ENCODE data around the gene SHD. TPM values are rescaled to one million over a fixed set of nuclear protein-coding genes. Genes with fewer than 3 reads are reported as not detected.

Gene SHD
- total and polyA plus RNA-seq, 9 of the 15 experiments (the other 6 are each of a cell fraction or from before 2014, with no cell fraction given): 0.05 to 0.62 (median 0.15) TPM; not detected in 5

- Histone ChIP-seq H2AFZ (ENCODE audit: low read depth, low read length) (peak within 1 kb of the TSS; percentile 70), H4K20me1 (replicated peaks; ENCODE audit: control insufficient read depth, insufficient read depth, low read length) (no peaks in the 10 kb centered on the region), H3K4me1 (replicated peaks in 1 of 2; ENCODE audit: control insufficient read depth in 2 of 2, insufficient read depth in 2 of 2, low read length in 2 of 2) (peaks cover 9 to 25% of the 10 kb centered on the region in 2 experiments; a peak in 4 of 5 replicates), H3K4me2 (ENCODE audit: insufficient read depth, low read length) (peak within 1 kb of the TSS; percentile 73), H3K79me2 (ENCODE audit: control insufficient read depth, insufficient read depth, low read length) (no peaks in the 10 kb centered on the region), H3K9me3 (replicated peaks; ENCODE audit: control insufficient read depth, insufficient read depth, low read depth, low read length) (no peaks in the 10 kb centered on the region), H3K27ac (ENCODE audit: extremely low read depth, low read depth, low read length) (peak within 1 kb of the TSS; percentile 47; the same call in 2 of the 3 replicates), H3K9ac (ENCODE audit: insufficient read depth in 1 of 2, low read depth in 2 of 2, low read length in 2 of 2) (peak within 1 kb of the TSS; percentile 58 to 92), H3K36me3 (ENCODE audit: control insufficient read depth, insufficient read depth, low read length) (no peaks in the 10 kb centered on the region), H3K4me3 (no peak within 1 kb of the TSS; the same call in 1 of the 2 replicates), H3K27me3 (ENCODE audit: control insufficient read depth in 2 of 2, insufficient read depth in 2 of 2, low read length in 2 of 2) (no peaks in the 10 kb centered on the region), H3K9me1 (ENCODE audit: control insufficient read depth, insufficient read depth, low read length) (no peaks in the 10 kb centered on the region)
- DNase-seq (ENCODE audit: extremely low read depth in 1 of 4, low spot score in 3 of 4) (peak in 2 of 4 experiments; percentile 23 to 40), FAIRE-seq (no peak), ATAC-seq (no peak)
- POLR2A ChIA-PET: interaction anchor here (0.5 to 1.5 kb wide), 4 partner anchors 10 to 1760 kb away, joined by 3 to 7 read pairs (median 4); no protein-coding TSS in a partner anchor
- intact Hi-C loops (cut with micrococcal nuclease) (no loop called here), in situ Hi-C loops (cut with MboI) (no loop called here)
- CTCF ChIA-PET (ENCODE audit: low intra/inter-chr PET ratio): no interaction called here
- no TSS peak for BruUV-seq (replicated peaks)
- 71% methylated on average over 20 of the region's 27 CpGs for WGBS (ENCODE audit: insufficient coverage, low coverage, missing lambda C conversion rate)
- no peak for TF ChIP-seq PRDM10 (IDR thresholded peaks at IDR 0.05; ENCODE audit: partially characterized antibody)
- TF ChIP-seq ZNF644 (tag; IDR thresholded peaks at IDR 0.05; ENCODE audit: low read depth): no peak
- TF ChIP-seq TAL1 (IDR thresholded peaks at IDR 0.05): no peak
- no peak for TF ChIP-seq PHF21A (IDR thresholded peaks at IDR 0.05; ENCODE audit: borderline replicate concordance, low read depth)
- no peak for TF ChIP-seq JUN (IDR thresholded peaks at IDR 0.05; ENCODE audit: borderline replicate concordance, low read depth, low read length)
- TF ChIP-seq JUN (CRISPR knock-in tag; IDR thresholded peaks at IDR 0.05; ENCODE audit: borderline replicate concordance): no peak
- peak; percentile 40; the same call in 1 of the 2 replicates for TF ChIP-seq ZBTB7A (IDR thresholded peaks at IDR 0.05; ENCODE audit: borderline replicate concordance, control insufficient read depth, low read depth, low read length)
- TF ChIP-seq ZNF41 (CRISPR knock-in tag; conservative IDR thresholded peaks at IDR 0.05): no peak
- TF ChIP-seq ZNF3 (CRISPR knock-in tag; IDR thresholded peaks at IDR 0.05): no peak
- TF ChIP-seq FOXP1 (CRISPR knock-in tag; IDR thresholded peaks at IDR 0.05): no peak
- peak; percentile 60 for TF ChIP-seq VEZF1 (CRISPR knock-in tag; IDR thresholded peaks at IDR 0.05)
- no peak for TF ChIP-seq ZNF143 (CRISPR knock-in tag; IDR thresholded peaks at IDR 0.05)
- TF ChIP-seq ILF3 (IDR thresholded peaks at IDR 0.05; ENCODE audit: borderline replicate concordance): no peak
- TF ChIP-seq OTX1 (CRISPR knock-in tag; IDR thresholded peaks at IDR 0.05): no peak
- TF ChIP-seq CAMTA2 (CRISPR knock-in tag; conservative IDR thresholded peaks at IDR 0.05): no peak
- TF ChIP-seq FOXA1 (IDR thresholded peaks at IDR 0.05; ENCODE audit: borderline replicate concordance): no peak
These were observed 59.6 kb downstream of the SHD start, which contains the start of gene STAP2 for GRCh38 chr19:4338441-4339355. Gene STAP2 (minus strand): TSS chr19:4338827. CDS start chr19:4338753, 74 bp downstream.
